DMS153 treated with DMSO at 0.1 percent for 48 hours (cell line): Measurements from ENCODE around the gene DNAJC9.

ENCODE experiments used
- DNase-seq: peaks from one replicate; lab custom pipeline; 2025; ENCODE audit not compliant: unreplicated experiment; lab: John Stamatoyannopoulos, UW

DNAJC9 gene

DNA sequence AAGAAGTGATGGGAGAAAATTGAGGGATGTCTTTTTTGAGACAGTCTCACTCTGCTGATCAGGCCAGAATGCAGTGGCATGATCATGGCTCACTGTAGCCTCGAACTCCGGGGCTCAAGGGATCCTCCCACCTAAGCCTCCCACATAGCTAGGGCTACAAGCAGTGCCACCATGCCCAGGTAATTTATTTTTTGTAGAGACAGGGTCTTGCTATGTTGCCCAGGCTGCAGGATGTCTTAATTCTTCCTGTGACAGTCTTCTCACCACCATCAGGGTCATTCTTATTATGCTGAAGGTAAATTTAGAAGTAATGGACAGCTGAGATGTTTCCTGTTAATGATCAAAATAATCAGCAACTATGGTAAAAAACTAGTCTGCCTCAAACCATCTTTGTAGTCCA lies 7.1 kb downstream of the DNAJC9 start:
- DNase-seq = no peak

DNA sequence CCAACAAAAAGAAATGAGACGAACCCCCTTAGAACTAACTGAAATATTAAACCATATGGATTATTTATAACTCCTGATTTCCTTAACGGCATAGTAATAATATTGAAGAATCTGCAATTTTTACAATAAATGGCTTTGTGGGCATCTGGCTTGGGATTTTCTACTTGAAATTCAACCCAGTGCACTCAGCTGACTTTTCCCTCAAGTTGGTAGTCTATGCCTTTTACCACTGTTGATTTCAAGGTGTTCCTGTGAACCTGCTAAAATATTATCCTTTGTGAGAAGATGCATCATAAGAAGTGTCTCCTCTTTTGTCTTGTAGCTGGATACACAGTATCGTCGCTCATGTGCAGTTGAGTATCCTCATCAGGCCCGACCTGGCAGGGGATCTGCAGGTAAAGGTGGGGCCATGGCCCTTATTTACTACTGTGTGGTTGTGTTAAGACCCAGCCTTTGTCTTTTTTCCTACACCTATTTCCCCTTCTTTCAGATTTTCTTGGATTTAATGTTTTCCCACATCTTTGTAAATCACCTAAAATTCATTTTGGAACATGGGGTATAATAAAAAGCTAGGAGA lies 8.0 kb downstream of the DNAJC9 start:
- no peak for DNase-seq

DNA sequence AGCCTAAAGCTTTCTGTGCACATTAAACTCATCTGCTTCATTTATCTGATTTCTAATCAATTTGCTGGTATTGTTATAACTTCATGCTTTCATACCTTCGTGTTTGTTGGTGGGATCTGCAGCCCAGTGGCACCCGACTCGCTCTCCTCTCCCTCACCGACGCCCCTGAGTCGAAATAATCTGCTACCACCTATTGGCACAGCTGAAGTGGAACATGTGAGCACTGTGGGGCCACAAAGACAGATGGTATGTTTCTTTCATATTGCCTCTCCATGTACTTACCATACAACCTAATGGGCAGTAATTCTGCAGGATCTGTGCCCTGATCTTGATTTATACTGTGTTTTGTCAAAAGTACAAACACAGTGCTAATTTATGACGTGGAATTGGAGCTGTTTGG lies 12.4 kb downstream of the DNAJC9 start:
- DNase-seq = no peak

DNA sequence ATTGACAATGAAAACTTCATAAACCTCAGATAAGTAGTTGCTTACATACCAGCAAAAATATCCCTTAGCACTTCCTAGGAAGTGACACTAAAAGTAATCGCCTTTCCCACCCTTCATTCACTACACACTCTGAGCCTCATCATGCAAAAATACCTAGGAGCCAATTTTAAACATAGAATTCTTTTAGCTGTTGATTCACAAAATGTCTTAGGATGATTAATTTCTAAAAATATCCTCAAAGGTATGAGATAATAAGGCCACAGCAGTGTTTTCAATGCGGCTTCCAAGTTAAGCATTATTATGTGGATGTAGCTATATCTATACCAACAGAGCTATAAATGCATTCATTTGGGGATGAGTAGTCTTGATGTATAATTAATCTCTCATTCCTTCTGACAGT lies 13.2 kb downstream of the DNAJC9 start:
- no peak for DNase-seq

DNA sequence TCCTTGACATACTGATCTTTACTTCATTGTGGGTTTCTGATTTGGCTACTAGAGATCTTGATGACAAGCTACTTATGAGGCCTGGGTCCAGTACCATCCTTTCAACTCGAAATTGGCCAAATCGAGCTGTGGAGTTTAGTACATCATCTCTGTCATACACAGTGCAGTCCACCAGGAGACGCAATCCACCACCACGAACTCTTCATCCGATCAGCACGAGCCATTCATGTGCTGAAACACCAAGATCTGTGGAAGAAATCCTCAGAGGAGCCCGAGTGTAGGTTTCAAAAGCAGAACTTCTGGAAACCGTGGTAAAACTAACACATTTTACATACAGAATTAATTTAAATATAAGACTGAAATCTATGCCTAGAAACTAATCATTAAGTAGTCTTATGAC lies 14.2 kb downstream of the DNAJC9 start:
- no peak for DNase-seq

DNA sequence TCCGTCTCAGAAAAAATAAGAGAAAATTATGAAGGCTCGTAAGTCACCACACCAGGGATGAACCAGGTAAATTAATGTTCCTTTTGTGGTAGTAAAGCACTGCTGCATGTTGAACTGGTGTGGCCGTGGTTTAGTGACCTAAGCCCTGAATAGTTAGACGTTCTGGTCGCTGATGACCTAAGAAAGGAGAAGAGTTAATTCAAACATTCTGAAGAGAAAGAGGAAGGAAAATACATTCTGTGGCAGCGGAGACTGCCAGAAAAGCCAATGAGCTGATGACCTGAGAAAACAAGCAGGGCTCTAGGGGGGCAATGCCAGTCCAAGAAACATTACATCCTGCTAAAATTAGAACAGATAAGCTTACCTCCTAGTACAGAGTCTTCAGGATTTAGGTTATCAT lies 17.5 kb downstream of the DNAJC9 start:
- DNase-seq = no peak

DNA sequence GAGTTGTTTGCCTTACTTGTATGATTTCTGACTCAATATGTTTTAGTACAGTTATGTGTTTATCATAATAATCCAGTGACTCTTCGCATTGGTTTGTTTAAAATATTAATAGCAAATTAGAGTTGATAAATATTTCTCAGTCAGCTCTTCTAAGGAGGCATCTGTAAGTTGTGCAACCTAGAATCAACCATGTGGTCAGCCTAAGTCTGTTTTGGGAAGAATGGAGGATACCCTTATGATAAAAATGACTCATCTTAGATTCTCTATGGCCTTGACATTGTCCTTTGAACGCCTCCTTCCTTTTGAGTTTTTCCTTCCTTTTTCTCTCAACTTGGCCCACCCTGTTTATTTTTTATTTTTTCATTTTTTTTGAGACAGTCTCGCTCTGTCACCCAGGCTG lies 18.8 kb downstream of the DNAJC9 start:
- DNase-seq = no peak

DNA sequence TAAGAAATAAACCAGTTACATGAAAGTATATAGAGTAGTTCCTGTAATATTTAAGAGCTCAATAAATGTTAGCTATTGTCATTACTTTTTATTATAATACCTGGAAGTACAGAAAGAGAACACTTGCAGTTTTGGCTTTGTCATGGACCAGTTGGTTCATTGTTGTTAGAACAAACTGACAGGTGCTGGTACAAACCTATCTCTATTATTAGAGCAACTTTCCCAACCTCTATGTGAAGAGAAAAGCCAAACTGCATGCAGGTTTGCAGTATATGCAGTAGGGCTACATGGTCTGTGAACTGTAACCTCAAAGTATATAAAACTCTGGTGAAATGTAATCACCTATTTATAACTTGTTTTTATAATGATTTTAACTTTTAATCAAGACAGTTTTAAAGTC lies 20.4 kb downstream of the DNAJC9 start:
- DNase-seq = no peak

DNA sequence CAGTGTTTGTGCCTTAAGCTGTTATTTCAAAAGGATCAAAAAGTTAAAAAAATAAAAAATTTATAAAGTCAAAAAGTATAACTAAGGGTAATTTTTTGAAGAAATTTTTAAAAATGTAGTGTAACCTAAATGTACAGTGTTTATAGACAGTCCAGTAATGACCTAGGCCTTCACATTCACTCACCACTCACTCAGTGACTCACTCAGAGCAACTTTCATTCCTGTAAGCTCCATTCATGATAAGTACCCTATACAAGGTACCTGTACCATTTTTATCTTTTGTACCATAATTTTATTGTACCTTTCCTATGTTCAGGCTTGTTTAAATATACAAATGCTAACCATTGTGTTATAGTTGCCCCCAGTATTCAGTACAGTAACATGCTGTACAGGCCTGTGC lies 21.5 kb downstream of the DNAJC9 start:
- DNase-seq = no peak

DNA sequence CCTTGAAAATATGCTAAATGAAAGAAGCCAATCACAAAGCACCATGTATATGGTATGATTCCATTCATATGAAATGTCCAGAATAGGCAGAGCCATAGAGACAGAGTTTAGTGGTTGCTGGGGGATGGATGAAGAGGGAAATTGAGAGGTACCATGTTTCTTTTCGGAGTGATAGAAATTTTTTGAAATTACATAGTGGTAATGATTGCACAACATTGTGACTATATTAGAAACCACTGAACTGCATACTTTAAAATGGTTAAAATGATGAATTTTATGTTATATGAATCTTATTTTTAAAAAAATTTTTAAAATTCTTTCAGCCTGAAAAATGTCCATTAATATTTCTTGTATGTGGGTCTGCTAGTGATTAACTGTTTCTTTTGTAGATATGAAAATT lies 26.1 kb downstream of the DNAJC9 start:
- DNase-seq = no peak

DNA sequence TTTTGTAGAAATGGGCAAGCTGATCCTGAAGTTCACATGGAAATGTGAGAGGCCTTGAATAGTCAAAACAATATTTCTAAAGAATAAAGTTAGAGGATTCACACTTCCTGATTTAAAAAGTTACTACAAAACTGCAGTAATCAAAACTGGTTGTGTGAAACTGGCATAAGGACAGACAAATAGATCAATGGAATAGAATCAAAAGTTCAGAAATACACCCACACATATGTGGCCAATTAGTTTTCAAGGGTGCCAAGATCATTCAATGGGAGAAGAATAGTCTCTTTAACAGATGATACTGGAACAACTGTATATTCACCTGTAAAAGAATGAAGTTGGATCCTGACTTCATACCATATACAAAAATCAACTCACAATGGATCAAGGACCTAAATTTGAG lies 27.7 kb downstream of the DNAJC9 start:
- no peak for DNase-seq

DNA sequence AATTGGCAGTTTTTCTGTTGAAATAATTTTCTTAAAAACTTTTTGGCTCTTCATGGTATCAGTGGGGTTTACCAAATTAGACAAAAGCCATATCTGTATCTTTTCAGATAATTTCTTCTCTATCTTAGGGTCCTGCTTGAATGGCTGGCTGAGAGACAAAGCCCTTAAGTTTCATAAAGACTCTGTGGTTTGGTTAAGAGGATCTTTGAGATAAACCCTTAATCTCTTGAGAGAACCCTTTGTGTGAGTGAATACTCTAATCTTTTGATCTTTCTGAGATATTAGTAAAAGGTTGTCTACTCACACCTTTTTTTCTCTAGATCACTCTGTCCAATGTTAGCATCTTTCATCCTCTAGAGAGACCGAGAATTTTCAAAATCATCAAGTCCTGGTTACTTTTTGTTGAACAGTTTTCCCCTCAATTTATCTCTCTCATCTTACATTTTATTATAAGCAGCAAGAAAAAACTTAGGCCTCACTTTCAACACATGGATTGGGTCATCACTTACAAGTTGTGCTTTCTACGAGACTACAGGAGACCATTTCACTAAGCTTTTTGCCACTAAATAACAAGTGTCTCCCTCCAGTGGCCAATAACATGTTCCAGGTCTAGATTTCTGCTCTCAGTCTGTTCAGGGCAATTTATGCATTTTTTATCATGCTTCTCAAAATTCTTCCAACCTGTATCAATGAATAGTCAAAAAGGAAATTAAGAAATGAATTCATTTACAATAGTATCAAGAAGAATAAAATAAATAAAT lies 28.4 kb downstream of the DNAJC9 start:
- no peak for DNase-seq

DNA sequence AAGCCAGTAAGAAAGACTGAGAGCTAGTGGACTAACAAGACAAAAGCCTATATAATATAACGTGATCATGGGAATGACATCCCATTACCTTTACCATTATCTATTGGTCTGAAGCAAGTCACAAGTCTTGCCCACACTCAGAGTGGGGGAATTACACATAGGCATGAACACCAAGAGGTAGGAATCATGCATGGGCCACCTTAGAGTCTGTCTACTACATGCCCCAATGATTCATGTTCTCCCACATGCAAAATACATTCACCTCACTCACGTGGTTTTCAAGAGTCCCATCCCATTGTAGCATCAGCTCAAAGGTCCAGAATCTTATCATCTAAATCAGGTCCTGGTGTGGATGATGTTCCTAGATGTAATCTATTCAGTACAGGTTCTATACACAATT lies 29.4 kb downstream of the DNAJC9 start:
- no peak for DNase-seq

DNA sequence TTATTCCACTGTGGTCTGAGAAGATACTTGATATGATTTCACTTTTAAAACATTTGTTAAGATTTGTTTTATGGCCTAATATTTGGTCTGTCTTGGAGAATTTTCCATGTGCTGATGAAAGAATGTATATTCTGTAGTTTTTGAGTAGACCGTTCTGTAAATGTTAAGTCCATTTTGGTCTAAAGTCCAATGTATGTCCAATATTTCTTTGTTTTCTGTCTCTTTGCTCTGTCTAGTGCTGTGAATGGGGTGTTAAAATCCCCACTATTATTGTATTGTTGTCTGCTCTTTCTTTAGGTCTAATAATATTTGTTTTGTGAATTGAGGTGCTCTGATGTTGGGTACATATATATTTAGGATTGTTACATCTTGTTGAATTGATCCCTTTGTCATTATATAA lies 31.3 kb downstream of the DNAJC9 start:
- no peak for DNase-seq

DNA sequence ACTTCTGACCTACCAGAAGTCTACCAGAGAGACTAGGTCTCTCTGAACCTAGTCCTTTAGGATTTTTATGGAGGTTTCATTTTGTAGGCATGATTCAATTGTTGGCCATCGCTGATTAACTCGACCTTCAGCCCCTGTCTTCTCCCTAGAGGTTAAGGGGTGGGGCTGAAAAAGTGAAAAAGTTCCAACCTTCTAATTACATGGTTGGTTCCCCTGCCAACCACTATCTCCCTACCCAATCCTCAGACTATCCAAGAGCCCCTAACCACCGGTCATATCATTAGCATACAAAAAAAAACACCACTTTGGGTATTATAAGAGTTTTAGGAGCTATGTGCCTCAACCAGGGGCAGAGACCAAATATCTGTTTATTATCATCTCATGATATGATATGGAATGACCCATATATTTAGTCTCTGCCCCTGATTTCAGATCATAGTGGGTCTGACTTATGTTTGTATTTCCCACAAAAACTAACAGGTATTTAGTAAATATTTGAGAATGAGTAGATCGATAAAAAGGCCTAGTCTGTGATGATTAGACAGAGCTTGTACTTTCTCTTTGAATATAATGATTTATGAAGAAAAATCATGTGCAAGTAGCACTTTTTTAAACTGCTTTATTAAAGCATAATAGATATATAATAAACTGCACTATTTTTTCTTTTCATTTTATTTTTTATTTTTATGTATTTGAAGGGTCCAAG lies 35.8 kb downstream of the DNAJC9 start:
- DNase-seq = no peak

DNA sequence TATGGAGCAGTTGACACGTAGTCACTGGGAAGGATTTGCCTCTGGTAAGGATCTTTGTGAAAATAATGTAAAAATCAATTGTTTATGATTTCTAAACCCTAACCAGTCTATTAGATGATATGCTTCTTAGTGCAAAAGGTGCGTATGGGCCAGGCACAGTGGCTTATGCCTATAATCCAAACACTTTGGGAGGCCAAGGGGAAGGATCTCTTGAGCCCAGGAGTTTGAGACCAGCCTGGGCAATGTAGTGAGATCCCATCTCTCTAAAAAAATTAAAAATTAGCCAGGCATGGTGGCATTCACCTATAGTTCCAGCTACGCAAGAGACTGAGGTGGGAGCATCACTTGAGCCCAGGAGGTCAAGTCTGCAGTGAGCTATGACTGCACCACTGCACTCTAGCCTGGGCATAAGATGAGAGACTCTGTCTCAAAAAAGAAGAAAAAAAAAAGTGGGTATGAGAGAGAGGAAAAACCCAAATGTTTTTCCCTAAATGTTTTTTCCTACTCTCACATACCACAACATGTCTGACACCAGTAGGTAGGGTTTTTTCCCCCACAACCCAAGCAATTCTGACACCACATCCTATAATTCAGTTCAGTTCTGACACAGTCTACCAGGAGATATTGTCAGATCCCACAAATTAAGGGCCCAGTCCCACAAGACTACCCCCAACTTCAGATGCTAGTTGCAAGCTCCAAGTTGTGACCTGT lies 36.5 kb downstream of the DNAJC9 start:
- DNase-seq = no peak

DNA sequence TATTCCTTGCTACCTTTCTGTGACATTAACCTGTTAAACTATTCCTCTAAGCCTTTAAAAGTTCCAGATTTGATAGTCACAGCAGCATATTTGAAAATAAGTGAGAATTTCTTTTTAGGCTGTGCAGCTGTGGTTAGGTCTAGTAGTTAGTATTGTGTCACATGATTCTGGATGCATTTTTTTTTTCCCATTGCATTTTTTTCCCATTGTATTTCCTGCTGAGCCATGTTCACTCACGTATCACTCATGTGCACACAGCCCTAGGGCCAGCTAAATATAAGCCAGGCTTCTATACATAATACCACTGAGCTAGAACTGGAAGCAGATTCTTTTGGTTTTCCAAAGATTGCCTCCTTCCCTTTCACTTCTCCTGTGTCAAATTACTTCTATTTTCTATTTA lies 37.4 kb downstream of the DNAJC9 start:
- no peak for DNase-seq

DNA sequence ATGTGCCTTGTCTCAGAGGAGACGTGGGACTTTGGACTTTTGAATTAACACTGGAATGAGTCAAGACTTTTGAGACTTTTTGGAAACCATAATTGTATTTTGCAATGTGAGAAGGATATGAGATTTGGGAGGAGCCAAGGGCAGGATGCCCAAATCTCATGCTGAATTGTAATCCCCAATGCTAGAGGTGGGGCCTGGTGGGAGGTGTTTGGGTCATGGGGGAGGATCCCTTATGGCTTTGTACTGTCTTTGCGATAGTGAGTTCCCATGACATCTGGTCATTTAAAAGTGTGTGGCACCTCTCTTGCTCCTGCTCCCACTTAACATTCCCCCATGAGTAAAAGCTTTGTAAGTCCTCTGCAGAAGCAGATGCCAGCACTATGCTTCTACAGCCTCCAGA lies 39.2 kb downstream of the DNAJC9 start:
- DNase-seq = no peak

DNA sequence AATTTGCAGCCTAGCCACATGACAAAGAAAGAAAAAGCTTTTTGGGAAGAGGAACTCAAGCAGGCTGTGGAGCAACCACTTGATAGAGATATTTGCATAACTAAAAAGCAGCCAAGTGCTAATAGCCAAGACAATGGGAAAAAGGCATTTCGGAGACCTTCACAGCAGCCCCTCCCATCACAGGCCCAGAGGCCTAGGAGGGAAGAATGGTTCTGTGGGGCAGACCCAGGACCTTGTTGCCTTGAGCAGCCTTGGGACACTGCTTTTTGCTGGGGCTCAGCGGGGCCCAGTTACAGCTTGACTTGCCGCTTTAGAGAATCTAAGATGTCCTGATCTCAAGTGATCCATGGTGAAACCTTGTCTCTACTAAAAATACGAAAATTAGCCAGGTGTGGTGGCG lies 40.7 kb downstream of the DNAJC9 start:
- no peak for DNase-seq

DNA sequence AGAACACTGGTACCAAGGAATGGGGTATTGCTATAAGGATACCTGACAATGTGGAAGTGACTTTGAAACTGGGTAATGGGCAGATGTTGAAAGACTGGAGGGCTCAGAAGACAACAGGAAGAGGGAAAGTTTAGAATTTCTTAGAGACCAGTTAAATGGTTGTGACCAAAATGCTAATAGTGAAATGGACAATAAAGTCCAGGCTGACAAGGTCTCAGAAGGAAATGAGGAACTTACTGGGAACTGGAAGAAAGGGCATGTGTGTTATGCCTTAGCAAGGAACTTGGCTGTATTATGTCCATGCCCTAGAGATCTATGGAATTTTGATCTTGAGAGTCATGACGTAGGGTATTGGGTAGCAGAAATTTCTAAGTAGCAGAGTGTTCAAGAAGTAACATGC lies 41.2 kb downstream of the DNAJC9 start:
- no peak for DNase-seq

DNA sequence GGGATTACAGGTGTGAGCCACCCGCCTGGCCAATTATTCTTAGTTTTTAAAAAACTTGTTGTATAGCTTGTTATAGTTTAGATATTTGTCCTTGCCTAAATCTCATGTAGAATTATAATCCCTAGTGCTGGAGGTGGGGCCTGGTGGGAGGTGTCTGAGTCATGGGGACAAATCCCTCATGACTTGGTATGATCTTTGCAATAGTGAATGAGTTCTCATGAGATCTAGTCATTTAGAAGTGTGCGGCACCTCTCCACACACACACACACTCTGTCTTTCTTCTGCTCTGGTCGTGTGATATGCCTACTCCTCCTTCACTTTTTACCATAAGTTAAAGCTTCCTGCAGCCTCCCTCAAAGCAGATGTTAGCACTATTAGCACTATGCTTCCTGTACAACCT lies 42.0 kb downstream of the DNAJC9 start:
- DNase-seq = no peak
